GM19468 (cell line): ENCODE results near the gene LTBP1.
"Not testable (repeated sequence)": the region's sequence is repeated elsewhere in the genome, so short reads cannot be mapped to it uniquely, and the experiment has no call there.

Experiments used
- ATAC-seq: cut with Tn5 transposase; IDR thresholded peaks from one replicate; pipeline ENCODE4 v1.9.1; 2021; ENCODE audit warnings: mild to moderate bottlenecking, moderate library complexity, moderate number of reproducible peaks; ENCODE audit not compliant: unreplicated experiment; ENCODE audit errors: extremely low read depth

Gene LTBP1

GRCh38 chr2:33388996-33389395 is 442.2 kb downstream of the LTBP1 start:
- ATAC-seq = no peak

GRCh38 chr2:33389695-33390094 is 442.9 kb downstream of the LTBP1 start:
- not testable (repeated sequence) for ATAC-seq

- no peak for ATAC-seq
These were observed 444.9 kb downstream of the LTBP1 start for GRCh38 chr2:33391529-33392255.

- no peak for ATAC-seq
These were observed 445.6 kb downstream of the LTBP1 start for GRCh38 chr2:33392366-33392765.

GRCh38 chr2:33395034-33395433 is 448.3 kb downstream of the LTBP1 start:
- no peak for ATAC-seq

- ATAC-seq = no peak
These were observed 449.0 kb downstream of the LTBP1 start for GRCh38 chr2:33395655-33396249.

- no peak for ATAC-seq
These were observed 457.6 kb downstream of the LTBP1 start for GRCh38 chr2:33404321-33404720.

GRCh38 chr2:33406622-33407021 is 459.9 kb downstream of the LTBP1 start:
- no peak for ATAC-seq

- ATAC-seq = no peak
These were observed 461.4 kb downstream of the LTBP1 start for GRCh38 chr2:33408109-33408508.

- no peak for ATAC-seq
These were observed 462.7 kb downstream of the LTBP1 start for GRCh38 chr2:33409417-33409955.

GRCh38 chr2:33411765-33412164 is 465.0 kb downstream of the LTBP1 start:
- ATAC-seq = no peak

GRCh38 chr2:33412920-33413319 is 466.2 kb downstream of the LTBP1 start:
- ATAC-seq = no peak

GRCh38 chr2:33419581-33420200 is 472.9 kb downstream of the LTBP1 start:
- no peak for ATAC-seq

GRCh38 chr2:33420726-33421125 is 474.0 kb downstream of the LTBP1 start:
- ATAC-seq = no peak

- ATAC-seq = no peak
These were observed 475.1 kb downstream of the LTBP1 start for GRCh38 chr2:33421820-33422219.

GRCh38 chr2:33425161-33425560 is 478.4 kb downstream of the LTBP1 start:
- ATAC-seq = no peak

GRCh38 chr2:33425586-33426031 is 478.9 kb downstream of the LTBP1 start:
- ATAC-seq = no peak

GRCh38 chr2:33426666-33427231 is 480.0 kb downstream of the LTBP1 start:
- no peak for ATAC-seq

GRCh38 chr2:33430077-33430476 is 483.3 kb downstream of the LTBP1 start:
- ATAC-seq = no peak

GRCh38 chr2:33430856-33431255 is 484.1 kb downstream of the LTBP1 start:
- no peak for ATAC-seq

- no peak for ATAC-seq
These were observed 486.1 kb downstream of the LTBP1 start for GRCh38 chr2:33432871-33433270.
